Endodermal cell (in vitro differentiated cells): ENCODE measurements around the gene WDR37. TPM values are rescaled to one million over a fixed set of nuclear protein-coding genes. Genes with fewer than 3 reads are reported as not detected.

ENCODE experiments used
- DNase-seq: peaks from one replicate; pipeline ENCODE4 v3.0.0-alpha.2; 2017
- H3K27ac ChIP-seq: 2 replicates; pipeline ENCODE4 v1.5.1; 2013; ENCODE audit warnings: mild to moderate bottlenecking, low read depth, low read length, moderate library complexity
- H3K27me3 ChIP-seq: 2 replicates; pipeline ENCODE4 v1.6.1; 2013; ENCODE audit warnings: mild to moderate bottlenecking, low read length, moderate library complexity; ENCODE audit not compliant: insufficient read depth, control insufficient read depth, poor library complexity, severe bottlenecking
- H3K36me3 ChIP-seq: 2 replicates; pipeline ENCODE4 v1.7.0; 2013; ENCODE audit warnings: mild to moderate bottlenecking, low read length, moderate library complexity; ENCODE audit not compliant: control insufficient read depth, insufficient read depth
- H3K4me1 ChIP-seq: one replicate; pipeline ENCODE4 v1.7.0; 2013; ENCODE audit warnings: low read length; ENCODE audit not compliant: control insufficient read depth, insufficient read depth
- H3K4me3 ChIP-seq: 2 replicates; pipeline ENCODE4 v1.5.1; 2013; ENCODE audit warnings: mild to moderate bottlenecking, low read length, moderate library complexity
- H3K9ac ChIP-seq: 2 replicates; pipeline ENCODE4 v1.6.1; 2013; ENCODE audit warnings: mild to moderate bottlenecking, low read length, moderate library complexity; ENCODE audit not compliant: poor library complexity, severe bottlenecking; ENCODE audit errors: extremely low read depth
- H3K9me3 ChIP-seq: 2 replicates; pipeline ENCODE4 v1.6.1; 2013; ENCODE audit warnings: mild to moderate bottlenecking, low read length, moderate library complexity; ENCODE audit not compliant: control insufficient read depth
- H3K27ac Mint-ChIP-seq: 2 replicates; pipeline ENCODE4 v1.8.0; 2020; ENCODE audit warnings: mixed read lengths
- H3K27me3 Mint-ChIP-seq: 2 replicates; pipeline ENCODE4 v1.8.0; 2021; ENCODE audit warnings: mild to moderate bottlenecking, mixed read lengths; ENCODE audit not compliant: insufficient read depth
- H3K36me3 Mint-ChIP-seq: 2 replicates; pipeline ENCODE4 v1.8.0; 2020; ENCODE audit warnings: low read depth, mixed read lengths
- H3K4me1 Mint-ChIP-seq: 2 replicates; pipeline ENCODE4 v1.8.0; 2020; ENCODE audit warnings: mixed read lengths
- H3K4me3 Mint-ChIP-seq: 2 replicates; pipeline ENCODE4 v1.8.0; 2020; ENCODE audit warnings: mild to moderate bottlenecking, moderate library complexity, mixed read lengths
- H3K9me3 Mint-ChIP-seq: 2 replicates; pipeline ENCODE4 v1.8.0; 2020; ENCODE audit warnings: mild to moderate bottlenecking, mixed read lengths
- WGBS, 2 experiments: methylation state at CpG; one replicate each; pipeline versions ENCODE4 v1.1.5 to v1.1.7; 2013; ENCODE audit warnings: missing lambda C conversion rate in 2 of 2, mixed read lengths in 1 of 2; ENCODE audit not compliant: insufficient coverage in 1 of 2, insufficient read length in 1 of 2; 5-methylcytosine and 5-hydroxymethylcytosine counted together
- total RNA-seq, 2 donors: library from RNA; stranded (reverse); fragmentation: NEBNext Ultra II Directional in 1 of 2; extraction: Animal tissue kit (Norgen Biotek cat#: 25700) in 1 of 2; gene quantifications; 2 replicates in 1 of 2; 3 replicates in 1 of 2; pipeline ENCODE4 v1.2.1, GENCODE V29; 2021
- TF ChIP-seq, protein P1 (sequence below): fragments of 200-600 bp; sonication (generic); conservative IDR thresholded peaks from 2 replicates; pipeline ENCODE4 v1.5.0; 2021; ENCODE audit warnings: antibody characterized with exemption, mild to moderate bottlenecking

WDR37 gene
- total RNA-seq, 2 donors from 2014 or later = 10.7 TPM

- Mint-ChIP-seq H3K36me3 (no peaks in the 10 kb centered on the region), H3K9me3 (no peaks in the 10 kb centered on the region), H3K4me3 (no peak overlapping the region), H3K27me3 (no peaks in the 10 kb centered on the region), H3K4me1 (no peaks in the 10 kb centered on the region), H3K27ac (no peak overlapping the region)
- TF ChIP-seq, protein P1, sequence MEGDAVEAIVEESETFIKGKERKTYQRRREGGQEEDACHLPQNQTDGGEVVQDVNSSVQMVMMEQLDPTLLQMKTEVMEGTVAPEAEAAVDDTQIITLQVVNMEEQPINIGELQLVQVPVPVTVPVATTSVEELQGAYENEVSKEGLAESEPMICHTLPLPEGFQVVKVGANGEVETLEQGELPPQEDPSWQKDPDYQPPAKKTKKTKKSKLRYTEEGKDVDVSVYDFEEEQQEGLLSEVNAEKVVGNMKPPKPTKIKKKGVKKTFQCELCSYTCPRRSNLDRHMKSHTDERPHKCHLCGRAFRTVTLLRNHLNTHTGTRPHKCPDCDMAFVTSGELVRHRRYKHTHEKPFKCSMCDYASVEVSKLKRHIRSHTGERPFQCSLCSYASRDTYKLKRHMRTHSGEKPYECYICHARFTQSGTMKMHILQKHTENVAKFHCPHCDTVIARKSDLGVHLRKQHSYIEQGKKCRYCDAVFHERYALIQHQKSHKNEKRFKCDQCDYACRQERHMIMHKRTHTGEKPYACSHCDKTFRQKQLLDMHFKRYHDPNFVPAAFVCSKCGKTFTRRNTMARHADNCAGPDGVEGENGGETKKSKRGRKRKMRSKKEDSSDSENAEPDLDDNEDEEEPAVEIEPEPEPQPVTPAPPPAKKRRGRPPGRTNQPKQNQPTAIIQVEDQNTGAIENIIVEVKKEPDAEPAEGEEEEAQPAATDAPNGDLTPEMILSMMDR = no peak
- no peak overlapping the region for H3K27ac ChIP-seq
- no peaks in the 10 kb centered on the region for H3K36me3 ChIP-seq
- 89 to 93% methylated on average over 10 to 13 of the region's 13 CpGs for WGBS, 2 experiments
- no peaks in the 10 kb centered on the region for H3K4me1 ChIP-seq
- DNase-seq = peak; percentile 43
- no peaks in the 10 kb centered on the region for H3K27me3 ChIP-seq
- no peak overlapping the region for H3K4me3 ChIP-seq
- H3K9me3 ChIP-seq = no peaks in the 10 kb centered on the region
- H3K9ac ChIP-seq = no peak overlapping the region
Measured at GRCh38 chr10:1162481-1163203, 106.5 kb downstream of the WDR37 start.

- no peak overlapping the region for H3K27ac Mint-ChIP-seq
- no peaks in the 10 kb centered on the region for H3K27me3 Mint-ChIP-seq
Measured at GRCh38 chr10:1163204-1163660, 107.0 kb downstream of the WDR37 start.

DNA sequence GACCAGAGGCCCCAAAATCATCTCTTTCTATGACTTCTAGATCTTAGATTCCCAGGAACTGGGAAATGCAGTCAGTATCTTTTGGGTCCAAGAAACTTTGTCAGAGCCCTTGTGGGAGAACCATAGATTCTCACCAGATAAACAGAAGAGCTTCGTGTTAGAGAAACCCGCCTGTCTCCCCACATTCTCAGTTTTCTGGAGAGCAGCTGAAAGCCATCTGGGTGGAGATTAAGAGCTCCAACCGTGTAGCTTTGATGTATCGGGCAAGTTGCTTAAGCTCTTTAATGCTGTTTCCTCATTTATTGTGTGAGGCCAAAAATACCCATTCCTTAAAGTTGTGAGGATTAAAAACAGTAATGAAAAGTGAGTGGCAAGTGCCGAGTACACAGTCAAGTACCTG lies 107.6 kb downstream of the WDR37 start:
- Mint-ChIP-seq H3K4me1 (no peaks in the 10 kb centered on the region), H3K9me3 (no peaks in the 10 kb centered on the region), H3K4me3 (no peak overlapping the region), H3K27me3 (no peaks in the 10 kb centered on the region), H3K27ac (no peak overlapping the region), H3K36me3 (no peaks in the 10 kb centered on the region)
- DNase-seq = no peak
- no peaks in the 10 kb centered on the region for H3K27me3 ChIP-seq
- H3K9ac ChIP-seq = no peak overlapping the region
- H3K9me3 ChIP-seq = no peaks in the 10 kb centered on the region
- TF ChIP-seq, protein P1 = no peak
- H3K4me1 ChIP-seq = no peaks in the 10 kb centered on the region
- no peaks in the 10 kb centered on the region for H3K36me3 ChIP-seq
- no peak overlapping the region for H3K4me3 ChIP-seq
- H3K27ac ChIP-seq = no peak overlapping the region
- 85 to 89% methylated on average over 5 of the region's 5 CpGs for WGBS, 2 experiments

More at GRCh38 chr10:1163204-1163660, 107.0 kb downstream of the WDR37 start:
- no peaks in the 10 kb centered on the region for H3K4me1 ChIP-seq
- no peaks in the 10 kb centered on the region for H3K9me3 ChIP-seq
- H3K27ac ChIP-seq = no peak overlapping the region
- Mint-ChIP-seq H3K4me1 (no peaks in the 10 kb centered on the region), H3K4me3 (no peak overlapping the region), H3K9me3 (no peaks in the 10 kb centered on the region), H3K36me3 (no peaks in the 10 kb centered on the region)
- no peak overlapping the region for H3K4me3 ChIP-seq
- DNase-seq = peak; percentile 39
- H3K9ac ChIP-seq = no peak overlapping the region
- H3K27me3 ChIP-seq = no peaks in the 10 kb centered on the region
- H3K36me3 ChIP-seq = no peaks in the 10 kb centered on the region
- TF ChIP-seq, protein P1 = no peak
- 90 to 91% methylated on average over 22 to 29 of the region's 29 CpGs for WGBS, 2 experiments
